HG02642 (cell line): ENCODE results near the gene SAV1.
A peak's percentile ranks its signal among the peaks of the same experiment; 100 is the strongest.
"Not testable (repeated sequence)": the region's sequence is repeated elsewhere in the genome, so short reads cannot be mapped to it uniquely, and the experiment has no call there.

ENCODE experiments used
- ATAC-seq: cut with Tn5 transposase; IDR thresholded peaks from one replicate; pipeline ENCODE4 v1.9.1; 2021; ENCODE audit warnings: mild to moderate bottlenecking; ENCODE audit not compliant: unreplicated experiment, poor library complexity

SAV1 gene

GRCh38 chr14:50667996-50668825 is at the start of gene SAV1:
Gene SAV1 (minus strand): TSS chr14:50668306. CDS start chr14:50667967, 339 bp downstream.
- ATAC-seq: peak; percentile 67

- ATAC-seq: no peak
Measured at GRCh38 chr14:50717811-50718210, 49.7 kb upstream of the SAV1 start.

- ATAC-seq: no peak
Measured at GRCh38 chr14:50714450-50715073, 46.5 kb upstream of the SAV1 start.

- no peak for ATAC-seq
Measured at GRCh38 chr14:50711043-50711442, 42.9 kb upstream of the SAV1 start.

GRCh38 chr14:50705026-50705593 is 37.0 kb upstream of the SAV1 start:
- no peak for ATAC-seq

GRCh38 chr14:50704454-50705010 is 36.4 kb upstream of the SAV1 start:
- no peak for ATAC-seq

GRCh38 chr14:50697659-50698290 is 29.7 kb upstream of the SAV1 start:
- no peak for ATAC-seq

GRCh38 chr14:50694260-50694659 is 26.2 kb upstream of the SAV1 start:
- not testable (repeated sequence) for ATAC-seq

- no peak for ATAC-seq
Measured at GRCh38 chr14:50688875-50689274, 20.8 kb upstream of the SAV1 start.

- no peak for ATAC-seq
Measured at GRCh38 chr14:50679674-50680073, 11.6 kb upstream of the SAV1 start.

GRCh38 chr14:50678163-50678562 is 10.1 kb upstream of the SAV1 start:
- ATAC-seq: no peak

GRCh38 chr14:50677527-50678063 is 9.5 kb upstream of the SAV1 start:
- peak; percentile 65 for ATAC-seq

- peak; percentile 39 for ATAC-seq
Measured at GRCh38 chr14:50676814-50677516, 8.9 kb upstream of the SAV1 start.

GRCh38 chr14:50675597-50675996 is 7.5 kb upstream of the SAV1 start:
- ATAC-seq: no peak

GRCh38 chr14:50670866-50671256 is 2.8 kb upstream of the SAV1 start:
- ATAC-seq: no peak

- no peak for ATAC-seq
Measured at GRCh38 chr14:50670196-50670865, 2.2 kb upstream of the SAV1 start.

GRCh38 chr14:50669441-50669986 is 1.4 kb upstream of the SAV1 start:
- ATAC-seq: no peak

GRCh38 chr14:50668826-50669143 is 679 bp upstream of the SAV1 start:
- no peak for ATAC-seq

GRCh38 chr14:50667684-50667995 is 466 bp downstream of the SAV1 start:
- peak; percentile 48 for ATAC-seq
